Chondrocyte (in vitro differentiated cells): ENCODE data around the gene GSKIP. TPM values are rescaled to one million over a fixed set of nuclear protein-coding genes. Genes with fewer than 3 reads are reported as not detected.

Experiments
- DNase-seq: peaks from one replicate; pipeline ENCODE4 v3.0.0; 2021; ENCODE audit warnings: mixed read lengths, low spot score
- H3K27ac Mint-ChIP-seq: one replicate; pipeline ENCODE4 v1.8.0; 2021; ENCODE audit warnings: mild to moderate bottlenecking, moderate library complexity, mixed read lengths; ENCODE audit not compliant: unreplicated experiment
- H3K27me3 Mint-ChIP-seq: 2 replicates; pipeline ENCODE4 v1.8.0; 2021; ENCODE audit warnings: low read depth, mixed read lengths
- H3K36me3 Mint-ChIP-seq: 2 replicates; pipeline ENCODE4 v1.8.0; 2021; ENCODE audit warnings: low read depth, mixed read lengths
- H3K4me1 Mint-ChIP-seq: 2 replicates; pipeline ENCODE4 v1.8.0; 2021; ENCODE audit warnings: low read depth, mild to moderate bottlenecking, mixed read lengths
- H3K4me3 Mint-ChIP-seq: one replicate; pipeline ENCODE4 v1.8.0; 2021; ENCODE audit warnings: mild to moderate bottlenecking, moderate library complexity, mixed read lengths; ENCODE audit not compliant: unreplicated experiment
- H3K9me3 Mint-ChIP-seq: 2 replicates; pipeline ENCODE4 v1.8.0; 2021; ENCODE audit warnings: low read depth, mixed read lengths
- total RNA-seq: library from RNA; stranded (reverse); gene quantifications from 3 replicates; pipeline ENCODE4 v1.2.1, GENCODE V29; 2021
- TF ChIP-seq, protein P1 (sequence below): fragments of 200-600 bp; sonication (generic); IDR thresholded peaks from 2 replicates; pipeline ENCODE4 v1.5.0; 2021; ENCODE audit warnings: antibody characterized with exemption, mild to moderate bottlenecking, moderate library complexity

The GSKIP gene
- total RNA-seq, 1 donor from 2014 or later, result 22.4 TPM

DNA sequence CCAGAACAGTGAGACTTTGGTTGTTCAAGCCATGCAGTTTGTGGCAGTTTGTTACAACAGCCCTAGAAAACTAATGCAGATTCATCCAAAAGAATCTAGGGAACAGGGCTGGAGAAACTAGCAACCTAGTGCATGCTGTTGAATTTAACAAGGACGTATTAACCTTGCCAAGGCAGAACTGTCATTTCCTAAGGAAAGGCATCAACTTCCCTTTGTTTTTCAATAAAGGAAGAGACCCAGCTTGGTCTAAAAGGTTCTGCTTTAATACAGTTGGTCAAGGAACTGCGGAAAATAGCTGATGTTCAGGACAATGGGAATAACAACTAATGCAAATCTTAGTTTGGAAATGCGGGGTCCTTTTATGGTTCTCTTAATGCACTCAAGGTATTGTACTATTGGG is 40.1 kb downstream of the GSKIP start:
- Mint-ChIP-seq H3K27ac (no peak overlapping the region), H3K9me3 (no peaks in the 10 kb centered on the region), H3K4me3 (no peak overlapping the region), H3K36me3 (no peaks in the 10 kb centered on the region), H3K27me3 (peaks cover 6% of the 10 kb centered on the region), H3K4me1 (no peaks in the 10 kb centered on the region)
- DNase-seq, result no peak
- TF ChIP-seq, protein P1, sequence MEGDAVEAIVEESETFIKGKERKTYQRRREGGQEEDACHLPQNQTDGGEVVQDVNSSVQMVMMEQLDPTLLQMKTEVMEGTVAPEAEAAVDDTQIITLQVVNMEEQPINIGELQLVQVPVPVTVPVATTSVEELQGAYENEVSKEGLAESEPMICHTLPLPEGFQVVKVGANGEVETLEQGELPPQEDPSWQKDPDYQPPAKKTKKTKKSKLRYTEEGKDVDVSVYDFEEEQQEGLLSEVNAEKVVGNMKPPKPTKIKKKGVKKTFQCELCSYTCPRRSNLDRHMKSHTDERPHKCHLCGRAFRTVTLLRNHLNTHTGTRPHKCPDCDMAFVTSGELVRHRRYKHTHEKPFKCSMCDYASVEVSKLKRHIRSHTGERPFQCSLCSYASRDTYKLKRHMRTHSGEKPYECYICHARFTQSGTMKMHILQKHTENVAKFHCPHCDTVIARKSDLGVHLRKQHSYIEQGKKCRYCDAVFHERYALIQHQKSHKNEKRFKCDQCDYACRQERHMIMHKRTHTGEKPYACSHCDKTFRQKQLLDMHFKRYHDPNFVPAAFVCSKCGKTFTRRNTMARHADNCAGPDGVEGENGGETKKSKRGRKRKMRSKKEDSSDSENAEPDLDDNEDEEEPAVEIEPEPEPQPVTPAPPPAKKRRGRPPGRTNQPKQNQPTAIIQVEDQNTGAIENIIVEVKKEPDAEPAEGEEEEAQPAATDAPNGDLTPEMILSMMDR, result no peak

DNA sequence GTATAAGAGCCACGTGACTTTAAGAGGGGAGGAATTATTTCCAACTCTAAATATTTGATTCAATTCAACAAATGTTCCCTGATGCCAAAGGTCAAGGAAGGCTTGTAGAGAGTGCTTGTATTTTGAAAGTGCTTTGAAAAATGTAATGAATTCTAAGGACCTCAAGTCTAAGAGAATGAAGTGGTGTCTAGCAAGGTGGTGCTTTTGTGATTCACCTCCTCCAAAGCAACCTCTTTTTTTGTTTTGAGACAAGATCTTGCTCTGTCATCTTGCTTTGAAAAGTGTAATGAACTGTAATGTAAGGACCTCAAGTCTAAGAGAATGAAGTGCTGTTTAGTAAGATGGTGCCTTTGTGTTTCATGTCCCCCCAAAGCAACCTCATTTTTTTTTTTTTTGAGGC is 42.4 kb downstream of the GSKIP start:
- DNase-seq, result no peak
- no peak overlapping the region for H3K27ac Mint-ChIP-seq
- H3K9me3 Mint-ChIP-seq, result no peaks in the 10 kb centered on the region
- H3K4me1 Mint-ChIP-seq, result no peaks in the 10 kb centered on the region
- H3K4me3 Mint-ChIP-seq, result no peak overlapping the region
- TF ChIP-seq, protein P1, result no peak
- peaks cover 4% of the 10 kb centered on the region for H3K27me3 Mint-ChIP-seq
- peaks cover 2% of the 10 kb centered on the region for H3K36me3 Mint-ChIP-seq

DNA sequence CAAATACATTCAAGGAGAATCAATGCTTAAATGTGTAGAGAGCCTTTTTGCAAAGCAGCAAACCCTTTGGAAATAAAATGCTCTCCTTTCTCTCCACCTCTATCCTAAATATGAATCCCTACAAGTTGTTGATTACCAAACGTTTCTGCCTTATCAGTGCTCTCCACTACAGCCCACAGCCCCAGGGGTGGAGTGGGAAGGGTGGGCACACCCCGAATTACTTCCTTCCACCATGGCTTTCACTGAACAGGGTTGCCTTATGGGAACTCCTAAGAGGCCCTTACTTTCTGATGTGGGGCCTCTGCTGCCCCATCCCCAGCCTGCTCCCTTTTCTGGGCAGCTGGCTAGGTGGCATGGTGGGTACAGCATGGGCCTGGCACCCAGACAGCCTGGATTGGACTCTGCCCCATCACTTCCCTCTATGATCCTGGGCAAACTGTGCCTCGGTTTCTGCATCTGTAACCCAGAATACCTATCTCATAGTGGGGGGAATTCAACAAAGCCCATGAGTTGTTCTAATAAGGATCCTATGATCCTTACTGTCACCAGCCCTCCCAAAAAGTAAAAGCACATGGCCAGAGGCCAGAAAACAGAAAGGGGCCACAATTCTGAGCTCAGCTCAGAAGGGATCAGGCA is 44.7 kb downstream of the GSKIP start:
- Mint-ChIP-seq H3K27ac (no peak overlapping the region), H3K36me3 (peaks cover 2% of the 10 kb centered on the region), H3K27me3 (peaks cover 4% of the 10 kb centered on the region), H3K4me3 (no peak overlapping the region), H3K4me1 (no peaks in the 10 kb centered on the region), H3K9me3 (no peaks in the 10 kb centered on the region)
- TF ChIP-seq, protein P1, result no peak
- DNase-seq, result no peak

DNA sequence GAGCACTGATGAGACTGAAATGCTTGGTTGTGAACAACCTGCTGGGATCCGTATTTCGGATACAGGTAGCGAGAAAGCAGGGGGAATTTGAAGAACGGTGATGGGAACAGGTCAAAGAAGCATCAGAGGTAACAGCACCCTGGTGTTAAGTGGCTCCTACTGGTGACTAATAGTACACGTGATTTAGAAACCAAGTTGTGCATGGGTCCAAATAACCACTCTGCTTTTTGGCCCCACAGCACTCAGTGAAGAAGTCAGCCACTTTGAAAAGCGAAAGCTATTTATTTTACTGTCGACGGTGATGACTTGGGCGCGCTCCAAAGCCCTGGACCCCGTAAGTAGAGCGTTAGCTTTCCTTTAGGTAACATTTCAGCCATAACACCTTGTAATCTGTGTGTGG is 45.3 kb downstream of the GSKIP start:
- Mint-ChIP-seq H3K27ac (no peak overlapping the region), H3K4me1 (no peaks in the 10 kb centered on the region), H3K4me3 (no peak overlapping the region), H3K36me3 (peaks cover 2% of the 10 kb centered on the region), H3K27me3 (peaks cover 6% of the 10 kb centered on the region), H3K9me3 (no peaks in the 10 kb centered on the region)
- TF ChIP-seq, protein P1, result no peak
- no peak for DNase-seq

DNA sequence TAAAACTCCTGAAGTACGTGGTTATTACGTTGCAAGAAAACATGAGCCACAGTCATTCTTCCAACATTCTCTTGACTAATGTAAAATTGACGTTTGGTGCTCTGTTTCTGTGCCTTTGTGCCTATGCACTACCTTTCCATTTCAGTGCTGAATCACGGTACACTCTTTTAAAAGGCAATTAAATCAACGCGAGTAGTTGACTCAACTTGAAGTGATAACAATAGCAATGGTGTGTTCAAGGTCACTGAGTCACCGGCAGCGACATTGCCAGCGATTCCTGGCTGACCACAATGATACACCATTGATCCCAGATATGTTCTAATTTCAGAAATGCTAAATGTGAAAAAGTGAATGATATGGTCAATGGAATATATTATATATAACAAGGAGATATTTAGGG is 46.4 kb downstream of the GSKIP start:
- DNase-seq, result no peak
- no peaks in the 10 kb centered on the region for H3K9me3 Mint-ChIP-seq
- no peak overlapping the region for H3K4me3 Mint-ChIP-seq
- H3K4me1 Mint-ChIP-seq, result no peaks in the 10 kb centered on the region
- H3K36me3 Mint-ChIP-seq, result peaks cover 2% of the 10 kb centered on the region
- H3K27me3 Mint-ChIP-seq, result peaks cover 9% of the 10 kb centered on the region
- TF ChIP-seq, protein P1, result no peak
- no peak overlapping the region for H3K27ac Mint-ChIP-seq
